IPS-18c (cell line): ENCODE results near the gene PLEKHG2.

Experiments used
- H3K4me3 ChIP-seq: 2 replicates; pipeline ENCODE4 v1.7.0; 2013; ENCODE audit warnings: low read depth, mild to moderate bottlenecking, low read length, moderate library complexity; ENCODE audit not compliant: insufficient read depth
- H3K9me3 ChIP-seq: one replicate; pipeline ENCODE4 v1.6.1; 2013; ENCODE audit warnings: mild to moderate bottlenecking, low read length, moderate library complexity; ENCODE audit not compliant: control insufficient read depth, insufficient read depth

The PLEKHG2 gene

GRCh38 chr19:39412867-39413271 lies 400 bp downstream of the PLEKHG2 start:
- Histone ChIP-seq H3K9me3 (no peaks in the 10 kb centered on the region), H3K4me3 (peak overlapping the region; percentile 96)

GRCh38 chr19:39413272-39413910 lies 922 bp downstream of the PLEKHG2 start:
- Histone ChIP-seq H3K4me3 (peak overlapping the region; percentile 96), H3K9me3 (no peaks in the 10 kb centered on the region)

GRCh38 chr19:39413911-39414608 lies 1.6 kb downstream of the PLEKHG2 start:
- peak overlapping the region; percentile 96 for H3K4me3 ChIP-seq
- H3K9me3 ChIP-seq = no peaks in the 10 kb centered on the region

GRCh38 chr19:39415111-39416046 lies 2.9 kb downstream of the PLEKHG2 start:
- no peaks in the 10 kb centered on the region for H3K9me3 ChIP-seq
- peak overlapping the region; percentile 22; the same call in 1 of the 2 replicates for H3K4me3 ChIP-seq

GRCh38 chr19:39416152-39417120 lies 4.0 kb downstream of the PLEKHG2 start:
- Histone ChIP-seq H3K4me3 (no peak overlapping the region; the same call in 1 of the 2 replicates), H3K9me3 (no peaks in the 10 kb centered on the region)

GRCh38 chr19:39417463-39418181 lies 5.2 kb downstream of the PLEKHG2 start:
- Histone ChIP-seq H3K9me3 (no peaks in the 10 kb centered on the region), H3K4me3 (no peak overlapping the region)

GRCh38 chr19:39419003-39419402 lies 6.5 kb downstream of the PLEKHG2 start:
- H3K4me3 ChIP-seq = no peak overlapping the region
- H3K9me3 ChIP-seq = no peaks in the 10 kb centered on the region

GRCh38 chr19:39420769-39421168 lies 8.3 kb downstream of the PLEKHG2 start:
- H3K4me3 ChIP-seq = no peak overlapping the region
- no peaks in the 10 kb centered on the region for H3K9me3 ChIP-seq

- Histone ChIP-seq H3K4me3 (no peak overlapping the region), H3K9me3 (no peaks in the 10 kb centered on the region)
Observed at GRCh38 chr19:39422020-39422419, 9.6 kb downstream of the PLEKHG2 start.

GRCh38 chr19:39423258-39424086 lies 11.0 kb downstream of the PLEKHG2 start:
- no peaks in the 10 kb centered on the region for H3K9me3 ChIP-seq
- H3K4me3 ChIP-seq = no peak overlapping the region

GRCh38 chr19:39424934-39425333 lies 12.5 kb downstream of the PLEKHG2 start:
- Histone ChIP-seq H3K9me3 (no peaks in the 10 kb centered on the region), H3K4me3 (no peak overlapping the region)

- Histone ChIP-seq H3K4me3 (no peak overlapping the region), H3K9me3 (no peaks in the 10 kb centered on the region)
Observed at GRCh38 chr19:39425744-39426143, 13.3 kb downstream of the PLEKHG2 start.

- Histone ChIP-seq H3K9me3 (no peaks in the 10 kb centered on the region), H3K4me3 (no peak overlapping the region)
Observed at GRCh38 chr19:39426170-39426569, 13.7 kb downstream of the PLEKHG2 start.

- Histone ChIP-seq H3K9me3 (no peaks in the 10 kb centered on the region), H3K4me3 (0 out of 2 replicates have a peak overlapping the region, but pooled peaks have one; percentile 9)
Observed at GRCh38 chr19:39427707-39428106, 15.2 kb downstream of the PLEKHG2 start.
